ENCODE measurements around the gene PEX13. TPM values are rescaled to one million over a fixed set of nuclear protein-coding genes. Genes with fewer than 3 reads are reported as not detected.
"Not testable (repeated sequence)": the region's sequence is repeated elsewhere in the genome, so short reads cannot be mapped to it uniquely, and the experiment has no call there.

The PEX13 gene
- total RNA-seq, 1 experiment from 2014 or later = 40.0 TPM

DNA sequence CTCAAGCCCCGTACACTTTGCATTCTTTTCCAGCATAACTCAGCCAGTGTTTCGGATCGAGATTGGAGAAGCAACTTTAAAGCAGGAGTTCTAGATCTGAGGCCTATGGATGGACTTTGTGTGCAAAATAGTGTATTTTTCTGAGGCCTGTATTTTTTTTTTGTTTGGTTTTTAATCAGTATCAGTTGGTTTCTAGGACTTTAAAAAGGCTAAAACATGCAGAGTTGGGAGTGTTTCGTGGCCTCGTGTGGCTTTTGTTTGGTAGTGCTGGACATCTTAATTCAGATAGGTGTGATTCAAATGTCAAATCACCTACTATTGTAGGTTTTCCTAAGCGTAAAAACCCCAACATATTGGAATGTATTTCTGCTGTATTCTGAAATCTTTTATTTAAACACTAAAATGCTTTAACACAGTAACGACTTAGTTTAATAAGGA is 817 bp downstream of the PEX13 start:
- H3K4me1 ChIP-seq = no peaks in the 10 kb centered on the region
- H3K27ac ChIP-seq = peak overlapping the region; percentile 75
- no peaks in the 10 kb centered on the region for H3K27me3 ChIP-seq
- 0 out of 2 replicates have a peak, but pooled peaks cover 3% of the 10 kb centered on the region for H3K9me3 ChIP-seq (replicated peaks)
- no peak for DNase-seq
- H3K36me3 ChIP-seq = peaks cover 5% of the 10 kb centered on the region
- H3K4me3 ChIP-seq = peak overlapping the region; percentile 82

DNA sequence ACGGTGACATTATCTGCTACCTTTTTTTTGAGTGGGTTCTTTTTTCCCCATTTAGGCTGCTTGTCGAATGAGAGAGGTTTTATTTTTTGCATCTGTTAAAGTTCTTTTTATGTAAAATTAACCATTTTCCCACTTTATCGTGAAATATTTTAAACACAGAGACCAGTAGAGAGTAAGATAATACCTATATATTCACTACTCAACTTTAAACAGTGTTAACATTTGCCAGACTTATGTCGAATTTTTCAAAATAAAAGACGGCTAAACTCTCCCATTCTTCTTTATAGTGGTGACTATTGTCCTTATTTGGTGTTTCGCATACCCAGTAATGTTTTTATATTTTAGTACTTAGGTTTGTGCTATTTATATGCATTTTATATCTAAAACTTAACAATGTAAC is 1.3 kb downstream of the PEX13 start:
- Histone ChIP-seq H3K9me3 (replicated peaks) (0 out of 2 replicates have a peak, but pooled peaks cover 3% of the 10 kb centered on the region), H3K4me3 (peak overlapping the region; percentile 82), H3K27me3 (no peaks in the 10 kb centered on the region), H3K4me1 (no peaks in the 10 kb centered on the region), H3K27ac (no peak overlapping the region; the same call in 1 of the 2 replicates), H3K36me3 (peaks cover 8% of the 10 kb centered on the region)
- no peak for DNase-seq

DNA sequence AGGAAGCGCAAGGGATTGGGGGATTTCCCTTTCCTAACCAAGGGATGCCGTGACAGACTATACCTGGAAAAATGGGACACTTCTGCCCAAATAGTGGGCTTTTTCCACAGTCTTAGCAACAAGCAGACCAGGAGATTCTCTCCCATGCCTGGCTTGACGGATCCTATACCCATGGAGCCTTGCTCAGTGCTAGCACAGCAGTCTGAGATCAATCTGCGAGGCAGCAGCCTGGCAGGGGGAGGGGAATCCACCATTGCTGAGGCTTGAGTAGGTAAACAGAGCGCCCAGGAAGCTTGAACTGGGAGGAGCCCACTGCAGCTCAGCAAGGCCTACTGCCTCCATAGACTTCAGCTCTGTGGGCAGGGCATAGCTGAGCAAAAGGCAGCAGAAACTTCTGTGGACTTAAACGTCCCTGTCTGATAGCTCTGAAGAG is 3.7 kb downstream of the PEX13 start:
- DNase-seq = no peak
- Histone ChIP-seq H3K4me3 (no peak overlapping the region), H3K36me3 (peaks cover 11% of the 10 kb centered on the region), H3K27me3 (no peaks in the 10 kb centered on the region), H3K9me3 (replicated peaks) (0 out of 2 replicates have a peak, but pooled peaks cover 3% of the 10 kb centered on the region), H3K27ac (no peak overlapping the region), H3K4me1 (no peaks in the 10 kb centered on the region)

DNA sequence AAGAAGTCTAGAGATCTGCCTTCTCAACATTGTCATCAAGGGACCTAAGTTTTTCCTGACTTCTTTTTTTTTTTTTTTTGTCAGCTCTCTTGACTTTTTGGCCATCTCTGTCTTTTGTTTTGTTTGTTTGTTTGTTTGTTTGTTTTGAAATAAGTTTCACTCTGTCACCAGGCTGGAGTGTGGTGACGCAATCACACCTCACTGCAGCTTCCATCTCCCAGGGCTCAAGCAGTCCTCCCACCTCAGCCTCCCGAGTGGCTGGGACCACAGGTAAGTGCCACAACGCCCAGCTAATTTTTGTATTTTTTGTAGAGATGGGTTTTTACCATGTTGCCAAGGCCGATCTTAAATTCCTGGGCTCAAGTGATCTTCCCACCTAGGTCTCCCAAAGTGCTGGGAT is 6.2 kb downstream of the PEX13 start:
- Histone ChIP-seq H3K27ac (no peak overlapping the region), H3K27me3 (no peaks in the 10 kb centered on the region), H3K9me3 (replicated peaks) (0 out of 2 replicates have a peak, but pooled peaks cover 3% of the 10 kb centered on the region), H3K4me3 (no peak overlapping the region), H3K4me1 (no peaks in the 10 kb centered on the region), H3K36me3 (peaks cover 17% of the 10 kb centered on the region)
- no peak for DNase-seq

DNA sequence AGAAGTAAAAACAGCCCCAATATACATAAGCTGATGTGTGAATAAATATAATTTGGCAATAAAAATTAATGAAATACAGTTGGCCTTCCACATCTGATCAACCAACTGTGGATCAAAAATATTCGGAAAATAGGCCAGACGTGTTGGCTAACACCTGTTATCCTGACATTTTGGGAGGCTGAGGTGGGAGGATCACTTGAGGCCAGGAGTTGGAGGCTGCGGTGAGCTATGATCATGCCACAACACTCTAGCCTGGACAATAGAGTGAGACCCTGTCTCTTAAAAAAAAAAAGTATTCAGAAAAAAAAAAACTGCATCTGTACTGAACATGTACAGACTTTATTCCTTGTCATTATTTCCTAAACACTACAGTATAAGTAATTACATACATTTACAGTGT is 12.0 kb downstream of the PEX13 start:
- no peak overlapping the region for H3K27ac ChIP-seq
- no peak overlapping the region for H3K4me3 ChIP-seq
- H3K9me3 ChIP-seq (replicated peaks) = no peaks in the 10 kb centered on the region
- no peak for DNase-seq
- no peaks in the 10 kb centered on the region for H3K4me1 ChIP-seq
- H3K36me3 ChIP-seq = peaks cover 38% of the 10 kb centered on the region
- H3K27me3 ChIP-seq = no peaks in the 10 kb centered on the region

DNA sequence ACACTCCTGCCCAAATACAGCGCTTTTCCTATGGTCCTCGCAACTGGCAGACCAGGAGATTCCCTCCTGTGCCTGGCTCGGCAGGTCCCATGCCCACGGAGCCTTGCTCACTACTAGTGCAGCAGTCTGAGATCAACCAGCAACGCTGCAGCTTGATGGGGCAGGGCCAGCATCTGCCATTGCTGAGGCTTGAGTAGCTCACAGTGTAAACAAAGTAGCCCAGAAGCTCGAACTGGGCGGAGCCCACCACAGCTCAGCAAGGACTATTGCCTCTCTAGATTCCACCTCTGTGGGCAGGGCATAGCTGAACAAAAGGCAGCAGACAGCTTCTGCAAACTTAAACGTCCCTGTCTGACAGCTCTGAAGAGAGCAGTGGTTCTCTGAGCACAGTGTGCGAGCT is 17.1 kb downstream of the PEX13 start:
- H3K36me3 ChIP-seq = peaks cover 47% of the 10 kb centered on the region
- not testable (repeated sequence) for H3K4me1 ChIP-seq; H3K27ac ChIP-seq; H3K27me3 ChIP-seq; H3K9me3 ChIP-seq (replicated peaks); DNase-seq; H3K4me3 ChIP-seq

DNA sequence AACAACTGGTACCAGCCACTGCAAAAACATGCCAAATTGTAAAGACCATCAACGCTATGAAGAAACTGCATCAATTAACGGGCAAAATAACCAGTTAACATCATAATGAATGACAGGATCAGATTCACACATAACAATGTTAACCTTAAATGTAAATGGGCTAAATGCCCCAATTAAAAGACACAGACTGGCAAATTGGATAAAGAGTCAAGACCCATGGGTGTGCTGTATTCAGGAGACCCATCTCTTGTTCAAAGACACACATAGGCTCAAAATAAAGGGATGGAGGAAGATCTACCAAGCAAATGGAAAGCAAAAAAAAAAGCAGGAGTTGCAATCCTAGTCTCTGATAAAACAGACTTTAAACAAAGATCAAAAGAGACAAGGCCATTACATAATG is 19.1 kb downstream of the PEX13 start:
- H3K36me3 ChIP-seq = peaks cover 43% of the 10 kb centered on the region
- not testable (repeated sequence) for H3K4me1 ChIP-seq; H3K4me3 ChIP-seq; H3K9me3 ChIP-seq (replicated peaks); H3K27ac ChIP-seq; H3K27me3 ChIP-seq; DNase-seq

DNA sequence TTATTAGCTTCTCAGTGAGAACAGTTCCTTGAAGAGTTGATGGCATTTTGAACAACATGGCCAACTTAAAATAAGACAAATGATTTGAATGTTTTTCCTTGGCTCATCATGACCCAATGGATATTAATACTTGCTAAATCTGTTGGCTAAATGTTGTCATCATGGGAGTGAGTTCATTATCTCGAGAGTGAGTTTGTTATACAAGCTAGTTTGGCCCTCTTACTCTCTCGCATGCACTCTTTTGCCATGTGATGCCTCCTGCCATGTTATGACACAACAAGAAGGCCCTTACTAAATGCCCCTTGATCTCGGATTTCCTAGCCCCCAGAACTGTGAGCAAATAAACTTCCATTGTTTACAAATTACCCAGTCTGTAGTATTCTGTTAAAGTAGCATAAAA is 25.3 kb downstream of the PEX13 start:
- Histone ChIP-seq H3K4me3 (no peak overlapping the region), H3K27me3 (no peaks in the 10 kb centered on the region), H3K36me3 (peaks cover 16% of the 10 kb centered on the region), H3K4me1 (no peaks in the 10 kb centered on the region), H3K9me3 (replicated peaks) (0 out of 2 replicates have a peak, but pooled peaks cover 2% of the 10 kb centered on the region), H3K27ac (no peak overlapping the region)
- DNase-seq = no peak

DNA sequence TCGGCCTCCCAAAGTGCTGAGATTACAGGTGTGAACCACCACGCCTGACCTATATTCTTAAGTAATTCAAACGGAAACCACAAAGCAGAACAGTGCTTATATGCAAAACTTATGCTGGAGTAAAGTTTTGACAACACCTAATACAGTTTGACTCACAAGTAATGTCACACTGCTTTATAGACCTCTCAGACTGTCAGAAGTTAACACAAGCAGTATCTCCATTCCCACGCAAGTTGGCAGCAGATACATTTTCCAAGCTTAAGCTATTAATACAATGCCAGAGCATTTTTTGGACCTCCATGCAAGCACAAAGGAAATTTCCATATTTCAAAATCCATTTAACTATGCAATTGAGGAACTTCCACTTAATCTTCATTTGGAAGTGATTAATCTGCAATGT is 27.1 kb downstream of the PEX13 start:
- Histone ChIP-seq H3K4me3 (no peak overlapping the region), H3K4me1 (no peaks in the 10 kb centered on the region)

DNA sequence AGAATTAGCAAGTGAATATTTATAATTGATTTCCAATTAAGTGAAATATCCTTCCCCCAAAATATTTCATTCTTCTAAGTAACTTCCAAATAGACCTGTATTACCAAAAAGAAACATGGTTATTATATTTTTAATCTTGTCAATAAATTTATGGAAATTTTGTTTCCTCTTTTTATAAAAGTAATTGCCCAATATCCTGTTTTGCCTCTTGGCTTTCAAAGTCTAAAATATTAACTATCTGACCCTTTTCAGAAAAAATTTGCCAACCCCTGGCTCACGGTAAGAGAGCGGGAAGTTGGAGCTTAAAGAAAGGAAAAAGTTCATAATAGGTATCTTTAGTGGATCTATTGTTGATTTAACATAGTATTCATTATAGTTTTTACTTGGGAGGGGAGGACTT is 27.7 kb downstream of the PEX13 start:
- peaks cover 36% of the 10 kb centered on the region for H3K36me3 ChIP-seq
- H3K4me1 ChIP-seq = no peaks in the 10 kb centered on the region
- H3K4me3 ChIP-seq = no peak overlapping the region
- H3K27me3 ChIP-seq = no peaks in the 10 kb centered on the region
- DNase-seq = no peak
- H3K9me3 ChIP-seq (replicated peaks) = 0 out of 2 replicates have a peak, but pooled peaks cover 2% of the 10 kb centered on the region
- H3K27ac ChIP-seq = no peak overlapping the region

More for the DNA sequence above, 27.1 kb downstream of the PEX13 start:
- Histone ChIP-seq H3K27ac (no peak overlapping the region), H3K27me3 (no peaks in the 10 kb centered on the region), H3K9me3 (replicated peaks) (0 out of 2 replicates have a peak, but pooled peaks cover 2% of the 10 kb centered on the region), H3K36me3 (peaks cover 30% of the 10 kb centered on the region)
- DNase-seq = no peak

DNA sequence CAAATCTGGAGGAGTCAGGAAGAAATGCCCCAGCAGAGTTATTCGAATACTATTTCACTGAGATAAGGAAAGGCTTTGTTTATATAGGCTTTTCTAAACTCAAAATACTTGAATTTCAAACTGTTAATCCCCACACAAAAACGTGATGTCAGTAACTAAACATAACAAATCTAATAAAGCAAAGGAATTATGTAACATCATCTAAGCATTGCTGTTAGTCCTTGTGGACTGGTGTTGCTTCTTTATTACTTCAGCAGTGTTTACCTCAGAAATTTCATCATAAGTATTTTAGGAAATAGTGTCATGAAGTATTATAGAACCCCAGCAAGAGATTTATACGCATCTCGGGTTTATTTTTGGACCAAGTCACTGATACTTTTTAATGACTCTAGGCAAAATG is 28.5 kb downstream of the PEX13 start:
- H3K9me3 ChIP-seq (replicated peaks) = 0 out of 2 replicates have a peak, but pooled peaks cover 2% of the 10 kb centered on the region
- no peak overlapping the region for H3K27ac ChIP-seq
- H3K4me1 ChIP-seq = no peaks in the 10 kb centered on the region
- no peak for DNase-seq
- H3K36me3 ChIP-seq = peaks cover 39% of the 10 kb centered on the region
- no peaks in the 10 kb centered on the region for H3K27me3 ChIP-seq
- no peak overlapping the region for H3K4me3 ChIP-seq

DNA sequence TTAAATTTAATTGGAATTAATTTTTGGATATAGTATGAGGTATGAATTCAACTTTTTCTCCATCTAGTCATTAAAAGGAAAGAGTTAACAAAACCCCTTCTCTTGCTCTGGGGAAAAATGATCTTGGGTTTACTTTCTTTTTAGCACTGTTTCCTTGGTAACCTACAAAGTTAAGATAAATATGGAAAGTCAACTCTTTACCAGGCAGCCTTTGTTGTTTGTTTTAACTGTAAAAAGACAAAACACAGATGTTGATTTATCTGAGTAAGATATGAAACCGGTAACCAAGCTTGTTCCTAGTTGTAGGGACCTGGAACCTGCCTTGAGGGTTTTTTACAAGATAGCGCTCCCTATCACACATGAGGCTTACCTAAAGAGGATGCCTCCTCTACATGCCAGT is 38.0 kb downstream of the PEX13 start:
- Histone ChIP-seq H3K36me3 (peaks cover 9% of the 10 kb centered on the region), H3K27ac (no peak overlapping the region), H3K9me3 (replicated peaks) (no peaks in the 10 kb centered on the region), H3K4me1 (no peaks in the 10 kb centered on the region), H3K27me3 (no peaks in the 10 kb centered on the region), H3K4me3 (no peak overlapping the region)
- no peak for DNase-seq

DNA sequence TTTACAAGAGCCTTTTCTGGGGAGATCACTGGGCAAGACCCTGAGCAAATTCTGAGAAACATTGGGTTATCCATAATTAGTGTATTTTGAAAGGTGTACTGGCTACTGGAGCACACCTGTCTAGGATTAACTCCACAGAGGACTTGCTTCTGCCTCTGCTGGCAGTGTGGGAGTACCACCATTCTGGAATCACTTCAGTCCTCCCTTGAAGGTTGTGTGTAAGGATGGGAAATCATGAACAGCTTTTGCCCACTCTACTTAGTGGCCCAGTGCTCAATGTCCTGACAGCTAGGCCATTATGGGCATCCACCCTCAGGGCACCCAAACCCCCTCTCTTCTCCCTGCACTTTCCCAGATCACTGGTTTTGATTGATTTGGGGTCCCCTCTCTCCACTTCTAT is 40.0 kb downstream of the PEX13 start:
- Histone ChIP-seq H3K36me3 (peaks cover 3% of the 10 kb centered on the region), H3K4me1 (no peaks in the 10 kb centered on the region), H3K9me3 (replicated peaks) (no peaks in the 10 kb centered on the region), H3K27me3 (no peaks in the 10 kb centered on the region), H3K27ac (no peak overlapping the region), H3K4me3 (no peak overlapping the region)
- DNase-seq = no peak

DNA sequence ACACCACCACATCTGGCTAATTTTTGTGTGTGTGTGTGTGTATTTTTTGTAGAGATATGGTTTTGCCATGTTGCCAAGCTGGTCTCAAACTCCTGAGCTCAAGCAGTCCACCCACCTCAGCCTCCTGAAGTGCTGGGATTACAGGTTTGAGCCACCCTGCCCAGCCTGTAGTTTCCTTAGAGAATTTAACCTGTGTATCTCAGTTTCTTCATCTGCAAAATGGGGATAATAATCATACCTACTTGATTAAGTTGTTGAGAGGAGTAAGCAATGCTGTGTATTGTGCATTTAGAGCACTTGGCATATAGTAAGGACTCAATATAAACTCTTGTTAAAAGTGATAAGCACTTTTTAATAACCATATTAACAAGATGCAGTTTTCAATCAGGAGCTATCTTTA is 41.9 kb downstream of the PEX13 start:
- no peaks in the 10 kb centered on the region for H3K9me3 ChIP-seq (replicated peaks)
- no peaks in the 10 kb centered on the region; the same call in 1 of the 2 replicates for H3K36me3 ChIP-seq
- DNase-seq = no peak
- H3K27me3 ChIP-seq = no peaks in the 10 kb centered on the region
- H3K27ac ChIP-seq = no peak overlapping the region
- no peak overlapping the region for H3K4me3 ChIP-seq
- no peaks in the 10 kb centered on the region for H3K4me1 ChIP-seq

DNA sequence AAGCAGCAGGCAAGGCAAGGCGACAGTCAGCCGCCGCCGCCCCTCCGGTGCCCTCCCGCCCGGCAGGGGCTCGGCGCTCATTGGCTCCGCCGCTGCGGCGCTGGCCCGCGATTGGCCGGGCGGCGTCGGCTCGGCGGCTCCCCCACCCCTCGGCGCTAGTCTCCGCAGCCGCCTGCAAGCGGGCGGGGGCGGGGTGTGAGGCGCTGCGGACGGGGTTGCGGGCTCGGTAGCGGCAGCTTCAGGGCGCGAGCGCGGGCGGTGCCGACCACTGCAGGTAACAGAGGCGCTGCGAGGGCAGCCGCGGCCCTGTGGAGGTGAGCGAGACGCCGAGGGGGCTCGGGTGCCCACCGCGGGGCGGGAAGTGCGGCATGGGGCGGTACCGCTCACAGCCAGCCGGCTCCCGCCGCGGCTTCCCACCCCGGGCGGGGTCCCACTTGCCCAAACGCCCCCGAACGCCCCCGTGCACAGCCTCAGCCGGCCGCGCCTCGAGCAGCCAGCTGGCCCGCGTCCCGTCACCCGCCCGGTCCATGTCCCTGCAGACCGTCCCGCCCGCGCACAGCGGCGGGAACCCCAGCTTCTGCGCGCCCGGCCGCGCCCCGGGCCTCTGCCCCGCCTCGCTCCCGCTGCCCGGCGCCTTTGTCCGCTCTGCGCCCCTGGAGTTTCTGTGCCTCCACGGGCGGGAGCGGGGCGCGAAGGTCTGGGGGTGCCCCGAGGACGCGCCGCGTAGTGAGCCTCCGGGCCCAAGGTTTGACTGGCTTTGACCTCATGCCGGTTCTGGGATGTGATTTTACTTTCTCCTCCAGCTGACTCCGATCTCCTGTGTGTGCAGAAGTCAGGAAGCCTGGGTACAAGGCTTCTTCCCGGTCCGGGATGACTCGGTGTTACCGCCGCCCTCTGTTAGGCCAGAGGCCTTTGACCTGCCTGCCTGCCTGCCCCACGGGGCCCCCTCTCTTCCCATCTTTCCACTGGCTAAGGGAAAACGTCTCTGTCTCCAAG is 48.5 kb downstream of the PEX13 start, which contains the start of gene SANBR:
SANBR (plus strand) TSS at position 158 of the 996 bp plus-strand sequence. CDS start 4,480 bp downstream, outside the sequence.
- Histone ChIP-seq H3K27ac (peak within 1 kb of the TSS; percentile 59), H3K4me3 (peak within 1 kb of the TSS; percentile 96), H3K9me3 (replicated peaks) (no peaks in the 10 kb centered on the region), H3K36me3 (peaks cover 8% of the 10 kb centered on the region), H3K4me1 (peaks cover 3% of the 10 kb centered on the region; the same call in 1 of the 2 replicates), H3K27me3 (no peaks in the 10 kb centered on the region)
- peak; percentile 89 to 94 for DNase-seq
